Ovary (tissue), 3 donors: ENCODE measurements around the gene RABEPK.

ENCODE experiments used
- CTCF ChIP-seq, 3 donors: fragments of 450-650 bp in 2 of 3; fragments of 200-600 bp in 1 of 3; IDR thresholded peaks; one replicate each; pipeline versions ENCODE4 v1.5.1 to v1.8.0; 2016 to 2022; ENCODE audit warnings: antibody characterized with exemption in 3 of 3, mild to moderate bottlenecking in 1 of 3
- EP300 ChIP-seq: sonication (generic); formaldehyde crosslinking; IDR thresholded peaks from one replicate; pipeline ENCODE4 v1.6.1; 2017; ENCODE audit warnings: antibody characterized with exemption
- donor health status: DM: no; HTN: no; CAD: no.

DNA sequence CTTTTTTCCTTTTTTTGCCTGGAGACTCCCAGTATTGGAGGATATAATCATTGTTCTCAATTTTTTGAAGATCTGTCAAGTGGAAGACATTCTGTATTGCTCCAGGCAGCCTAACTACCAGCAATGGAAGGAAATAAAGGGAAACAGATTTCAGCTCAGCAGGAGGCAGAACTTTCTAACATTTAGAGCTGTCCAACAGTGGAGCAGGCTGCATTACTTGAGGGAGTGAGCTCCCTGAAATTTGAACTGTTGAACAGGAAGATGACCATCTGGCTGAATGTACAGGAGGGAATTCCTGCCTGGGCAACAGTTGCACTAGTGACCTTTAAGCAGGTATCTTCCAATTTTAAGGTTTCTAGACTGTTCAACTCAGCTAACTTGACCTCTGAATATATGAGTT is 60.2 kb downstream of the RABEPK start:
- TF ChIP-seq CTCF (IDR thresholded peaks at IDR 0.05), result no peak
- no peak for TF ChIP-seq EP300
